Subcutaneous preadipocyte (primary cell): ENCODE results near the gene ARL6. TPM values are rescaled to one million over a fixed set of nuclear protein-coding genes. Genes with fewer than 3 reads are reported as not detected.

Experiments used
- total RNA-seq: library from RNA; depleted of rRNA; stranded (reverse); fragments of >200 nt; gene quantifications from 2 replicates; pipeline ENCODE4 v1.2.3, GENCODE V29; 2012

Gene ARL6
- total RNA-seq, result 4.4 and 8.6 TPM in 2 replicates

GRCh38 chr3:97764407-97765238 is at the start of gene ARL6:
TSS of gene ARL6 (plus strand) at chr3:97764758. CDS start at chr3:97768108, 3,350 bp downstream.

GRCh38 chr3:97821774-97822358 is 57.3 kb downstream of the ARL6 start, which contains the start of gene CRYBG3:
TSS of gene CRYBG3 (plus strand) at chr3:97822011. CDS start at chr3:97822207, 196 bp downstream.

Other genes starting within 250 kb of the ARL6 start
- gene CRYBG3, start 57.3 kb downstream of the ARL6 start, total RNA-seq, result 16.2 and 22.3 TPM in 2 replicates
- gene RIOX2, start 207.7 kb downstream of the ARL6 start, total RNA-seq, result 33.4 and 45.9 TPM in 2 replicates